Endometrial microvascular endothelial cells (primary cell): ENCODE data around the gene SRGAP2B. TPM values are rescaled to one million over a fixed set of nuclear protein-coding genes. Genes with fewer than 3 reads are reported as not detected.
"Not testable (repeated sequence)": the region's sequence is repeated elsewhere in the genome, so short reads cannot be mapped to it uniquely, and the experiment has no call there.

Experiments
- in situ Hi-C: cut with HindIII; loops from 2 replicates; pipeline ENCODE4 v1.10.0; 2017; ENCODE audit warnings: low sequenced_read_pairs, low pct_unique_long_range_greater_than_20kb; ENCODE audit errors: inconsistent ontology term
- total RNA-seq: library from RNA; depleted of rRNA; stranded (reverse); fragments of >200 nt; gene quantifications from one replicate; pipeline ENCODE4 v1.2.3, GENCODE V29; 2015; ENCODE audit errors: inconsistent ontology term

The SRGAP2B gene
- total RNA-seq, 1 donor from 2014 or later: 37.4 TPM

DNA sequence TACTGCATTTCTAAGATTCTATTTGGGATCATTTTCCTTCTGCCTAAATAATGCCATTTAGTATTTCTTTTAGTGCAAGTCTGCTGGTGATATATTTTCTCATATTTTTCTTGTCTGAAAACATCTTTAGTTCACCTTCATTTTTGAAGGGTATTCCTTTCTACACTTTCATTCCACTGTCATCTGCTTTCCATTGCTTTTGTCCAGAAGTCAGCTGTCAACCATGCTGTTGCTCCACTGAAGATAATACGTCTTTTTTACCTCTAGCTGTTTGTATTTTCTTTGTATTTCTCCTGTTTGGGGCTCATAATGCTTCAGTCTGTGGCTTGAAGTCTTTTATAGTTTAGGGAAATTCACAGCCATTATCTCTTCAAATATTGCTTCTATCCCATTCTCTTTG lies 167.8 kb downstream of the SRGAP2B start:
- in situ Hi-C loops: not testable (repeated sequence)

DNA sequence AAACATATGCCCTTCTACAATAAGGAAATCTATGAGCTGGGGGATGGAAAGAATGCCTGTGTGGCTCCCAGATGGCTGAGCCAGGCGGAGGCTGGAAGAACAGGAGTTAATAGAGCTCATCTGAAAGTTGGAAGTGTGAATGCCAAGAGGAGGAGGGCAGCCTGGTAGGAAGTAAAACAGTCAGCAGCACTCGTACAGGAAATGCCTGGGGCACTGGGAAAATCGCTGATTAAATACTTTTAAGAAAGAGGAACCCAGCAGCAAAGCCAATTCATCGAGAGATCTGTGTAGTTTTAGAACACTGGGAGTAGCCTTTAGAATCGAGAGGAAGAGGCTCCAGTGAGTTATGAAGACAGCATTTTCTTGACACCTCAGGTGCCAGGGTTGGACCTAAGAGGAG lies 171.5 kb downstream of the SRGAP2B start:
- in situ Hi-C loops: not testable (repeated sequence)

DNA sequence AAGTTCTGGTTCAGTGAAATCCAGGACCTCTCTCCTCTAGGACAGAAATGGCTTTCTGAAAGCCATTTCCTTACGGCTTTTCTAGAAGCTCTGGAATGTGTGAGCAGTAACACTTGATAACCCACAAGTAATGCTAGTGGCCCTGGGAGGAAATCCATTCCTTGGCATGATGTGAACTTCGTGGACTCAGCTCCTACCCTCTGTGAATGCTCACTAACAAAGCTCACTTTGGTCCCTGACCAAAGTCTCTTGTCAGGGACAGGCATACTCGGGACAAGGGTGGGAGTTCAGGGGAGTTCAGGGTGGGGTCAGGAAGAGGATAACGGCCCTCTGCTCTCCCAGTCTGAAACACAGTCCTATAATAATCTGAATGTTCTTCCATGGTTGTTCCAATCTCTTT lies 172.3 kb downstream of the SRGAP2B start:
- in situ Hi-C loops: not testable (repeated sequence)

DNA sequence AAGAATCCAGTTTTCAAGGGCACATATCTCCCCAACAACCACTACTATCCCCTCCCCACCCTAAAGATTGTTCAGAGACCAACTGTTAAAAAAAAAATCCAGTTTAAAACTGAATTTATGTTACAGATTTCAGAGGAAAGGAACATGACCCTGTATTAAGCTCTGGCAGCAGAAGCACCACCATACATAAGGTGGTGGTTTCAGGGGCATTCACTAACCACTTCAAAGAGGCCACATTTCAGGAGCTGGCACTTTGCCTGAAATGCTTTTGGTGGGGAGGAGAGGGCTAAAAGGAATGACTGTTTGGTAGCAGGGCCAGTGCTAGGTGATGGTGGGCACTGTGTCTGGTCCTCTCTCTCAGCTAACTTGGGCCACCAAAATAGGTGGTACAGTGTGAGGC lies 176.0 kb downstream of the SRGAP2B start:
- in situ Hi-C loops: not testable (repeated sequence)

DNA sequence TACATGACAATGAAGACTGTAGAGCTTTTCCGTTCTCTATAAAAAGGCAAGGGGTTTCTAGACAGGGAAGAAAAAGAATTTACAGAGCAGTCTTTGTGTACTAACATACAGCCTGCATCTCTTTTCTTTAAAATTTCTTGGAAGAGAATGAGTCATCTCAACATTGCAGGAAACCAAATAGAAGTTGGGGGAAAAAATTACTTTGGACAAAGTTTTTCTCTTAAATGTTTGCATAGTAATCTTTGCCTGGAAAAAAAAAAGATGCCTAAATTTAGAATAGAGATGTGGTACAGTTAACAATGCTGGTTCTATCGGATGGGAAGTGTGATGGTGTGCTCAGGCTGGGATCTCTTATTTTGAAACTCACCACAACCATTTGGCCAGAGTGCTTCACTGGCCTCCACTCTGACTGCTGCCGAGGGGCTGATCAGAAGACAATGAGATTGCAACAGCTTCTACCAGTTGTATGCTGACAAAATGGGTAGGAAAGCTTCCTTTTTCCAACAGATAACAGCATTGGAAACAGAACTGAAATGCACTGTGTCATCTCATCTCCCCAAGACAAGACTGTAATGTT lies 177.0 kb downstream of the SRGAP2B start:
- in situ Hi-C loops: not testable (repeated sequence)

DNA sequence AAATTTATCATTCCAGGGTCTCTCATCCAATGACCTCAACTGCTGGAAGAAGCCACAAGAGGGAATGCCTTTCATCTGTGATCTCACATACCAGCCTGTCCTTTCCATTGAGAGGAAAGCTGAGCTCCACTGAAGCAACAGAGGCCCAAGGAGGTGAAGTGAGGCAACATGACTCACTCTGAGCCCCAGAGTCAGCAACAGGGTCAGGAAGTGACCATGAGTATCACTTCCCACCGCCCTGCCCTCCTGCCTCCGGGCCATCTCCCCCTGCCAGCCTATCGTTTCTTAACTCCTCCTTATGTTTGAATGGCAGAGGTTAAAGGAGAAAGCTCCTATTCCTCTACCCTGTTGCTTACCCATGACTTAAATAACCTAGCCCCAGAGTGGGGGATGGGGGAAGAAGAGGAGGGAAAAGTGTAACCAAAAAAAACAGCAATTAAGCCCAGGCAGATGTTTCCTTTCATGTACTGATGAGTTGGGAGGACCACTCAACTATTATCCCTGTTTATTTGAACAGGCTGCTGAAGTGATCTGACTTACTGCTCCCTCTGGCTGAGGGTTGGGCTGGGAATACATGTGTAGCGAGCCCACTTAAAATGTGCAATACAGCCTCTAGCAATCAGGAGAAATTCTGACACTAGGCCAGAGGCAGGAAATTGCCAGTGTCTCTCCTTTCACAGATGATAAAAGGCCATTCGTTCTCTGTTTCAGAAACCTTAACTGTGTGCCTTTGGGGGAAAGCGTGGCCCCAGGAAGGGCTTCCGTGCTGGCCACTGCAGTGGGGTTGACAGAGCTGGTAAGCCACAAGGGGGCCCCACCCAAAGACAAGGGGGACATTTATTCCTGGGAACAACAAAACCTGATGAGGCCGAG lies 177.7 kb downstream of the SRGAP2B start:
- in situ Hi-C loops: not testable (repeated sequence)

DNA sequence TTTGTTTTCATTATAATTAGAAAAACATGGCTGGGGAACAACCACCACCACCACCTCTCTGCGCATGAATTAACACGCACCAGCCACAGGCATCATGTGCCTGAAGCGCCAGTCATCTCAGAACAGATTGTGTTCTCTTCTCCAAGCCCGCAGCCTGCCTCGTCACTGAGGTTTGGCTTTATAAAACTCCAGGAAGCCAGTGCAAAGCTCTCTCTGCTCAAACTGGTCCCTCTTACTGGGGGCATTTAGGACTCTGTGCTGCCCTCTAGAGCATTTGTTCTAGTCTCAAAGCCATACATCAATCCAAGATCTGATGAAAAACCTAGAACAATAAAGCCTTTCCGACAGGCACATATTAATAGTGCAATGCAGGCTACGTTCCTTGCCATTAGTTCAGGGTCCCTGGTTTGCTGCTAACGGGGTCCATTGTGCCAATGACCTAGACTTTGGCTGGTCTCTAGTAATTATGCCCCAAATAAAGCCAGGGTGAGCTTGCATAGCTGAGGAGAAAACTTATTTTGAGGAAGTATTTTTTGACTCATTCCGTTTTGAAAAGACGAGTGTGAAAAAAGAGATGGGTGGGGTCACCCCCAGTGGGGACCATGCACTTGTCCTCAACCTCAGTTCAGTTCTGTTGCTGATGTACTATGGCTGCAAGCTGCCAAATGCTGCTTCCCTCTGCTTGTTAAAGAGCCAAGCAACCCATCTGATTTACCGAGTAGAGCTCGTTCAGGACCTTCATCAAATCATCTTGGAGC lies 181.0 kb downstream of the SRGAP2B start:
- in situ Hi-C loops: not testable (repeated sequence)

DNA sequence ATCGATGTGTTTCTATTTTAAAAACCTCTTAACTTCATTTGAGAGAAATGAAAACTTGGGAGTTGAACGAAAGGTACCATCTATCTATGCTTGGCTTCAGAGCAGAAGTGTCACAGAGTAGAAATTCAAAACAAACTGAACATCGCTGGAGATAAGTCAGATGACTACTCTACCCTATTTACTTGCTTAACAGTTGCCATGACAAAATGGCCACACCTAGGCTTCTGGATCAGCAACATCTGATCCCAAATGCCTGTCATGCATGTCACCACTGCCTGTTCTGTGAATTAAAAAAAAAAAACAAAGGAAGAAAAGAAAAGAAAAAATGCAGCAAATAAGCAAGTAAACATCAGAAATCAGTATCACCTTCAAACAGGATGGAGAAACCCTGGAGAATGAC lies 181.7 kb downstream of the SRGAP2B start:
- in situ Hi-C loops: not testable (repeated sequence)

DNA sequence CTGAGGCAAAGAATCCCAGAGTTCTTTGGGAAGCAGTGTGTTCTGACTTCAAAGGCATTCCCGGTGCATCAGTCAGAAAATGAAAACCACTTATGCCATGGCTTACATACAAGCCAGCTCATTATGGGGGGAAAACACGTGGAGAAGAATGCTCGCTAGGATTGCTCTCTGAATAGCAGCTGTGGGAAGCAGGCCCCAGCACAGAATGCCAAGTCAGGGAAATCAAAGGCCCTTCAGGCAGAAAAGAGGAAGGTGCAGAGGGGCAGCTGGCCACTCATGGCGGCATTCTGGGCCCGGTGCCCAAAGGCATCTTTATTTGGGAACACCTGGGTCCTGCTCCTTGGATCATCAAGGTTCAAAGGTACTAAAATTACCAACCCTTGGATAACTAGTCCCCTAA lies 184.4 kb downstream of the SRGAP2B start:
- in situ Hi-C loops: not testable (repeated sequence)

DNA sequence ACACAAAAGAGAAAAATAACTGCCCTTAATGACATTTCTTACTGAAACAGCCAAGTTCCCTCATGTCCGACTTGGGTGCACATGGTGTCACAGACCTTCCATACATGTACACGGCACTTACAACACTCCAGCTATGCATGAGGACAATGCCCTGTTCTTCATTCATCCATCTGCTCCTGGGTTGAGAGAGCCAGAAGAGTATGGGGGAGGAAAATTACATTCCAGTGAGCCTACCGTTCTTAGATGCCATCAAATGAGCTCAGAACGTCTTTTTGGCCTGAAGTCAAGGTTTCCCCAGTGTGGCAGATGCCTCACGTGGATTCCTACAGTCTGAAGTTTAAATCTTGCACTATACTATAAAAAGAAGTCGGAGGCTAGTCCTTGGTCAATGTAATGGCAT lies 194.3 kb downstream of the SRGAP2B start:
- in situ Hi-C loops: not testable (repeated sequence)

DNA sequence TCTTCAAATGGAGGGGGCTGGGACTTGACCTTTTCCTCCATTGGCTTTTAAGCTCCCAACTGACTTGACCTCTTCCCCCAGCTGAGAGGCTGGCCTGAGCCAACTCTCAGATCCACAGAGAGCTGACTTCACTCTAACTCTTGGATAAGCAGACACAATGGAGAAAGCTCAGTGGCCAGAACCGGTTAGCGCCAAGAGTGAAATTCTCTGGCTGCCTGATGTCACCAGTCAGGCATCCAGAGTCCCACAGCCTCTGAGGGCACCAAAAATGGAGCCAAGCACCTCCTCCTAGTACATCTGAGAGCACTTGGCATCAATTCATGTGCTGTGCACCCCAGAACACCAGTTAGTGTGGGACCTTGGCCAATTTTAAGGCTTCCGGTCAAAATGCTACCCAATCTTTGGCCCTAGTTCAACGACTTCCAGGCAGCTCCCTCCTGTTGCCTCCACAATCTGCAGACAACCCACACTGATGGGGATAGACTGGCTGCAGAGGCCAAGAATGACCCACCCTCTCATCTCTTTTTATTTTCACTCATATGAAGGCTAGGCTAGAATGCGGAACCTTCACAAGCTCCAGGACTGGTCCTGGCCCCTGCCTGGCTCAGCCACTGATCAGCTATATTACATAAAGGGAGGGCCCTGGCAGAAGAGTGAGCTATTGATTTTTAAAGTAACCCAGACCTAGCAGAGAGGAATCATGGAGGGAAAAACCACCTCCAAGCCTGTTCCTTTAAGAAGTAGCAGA lies 200.5 kb downstream of the SRGAP2B start:
- in situ Hi-C loops: not testable (repeated sequence)

DNA sequence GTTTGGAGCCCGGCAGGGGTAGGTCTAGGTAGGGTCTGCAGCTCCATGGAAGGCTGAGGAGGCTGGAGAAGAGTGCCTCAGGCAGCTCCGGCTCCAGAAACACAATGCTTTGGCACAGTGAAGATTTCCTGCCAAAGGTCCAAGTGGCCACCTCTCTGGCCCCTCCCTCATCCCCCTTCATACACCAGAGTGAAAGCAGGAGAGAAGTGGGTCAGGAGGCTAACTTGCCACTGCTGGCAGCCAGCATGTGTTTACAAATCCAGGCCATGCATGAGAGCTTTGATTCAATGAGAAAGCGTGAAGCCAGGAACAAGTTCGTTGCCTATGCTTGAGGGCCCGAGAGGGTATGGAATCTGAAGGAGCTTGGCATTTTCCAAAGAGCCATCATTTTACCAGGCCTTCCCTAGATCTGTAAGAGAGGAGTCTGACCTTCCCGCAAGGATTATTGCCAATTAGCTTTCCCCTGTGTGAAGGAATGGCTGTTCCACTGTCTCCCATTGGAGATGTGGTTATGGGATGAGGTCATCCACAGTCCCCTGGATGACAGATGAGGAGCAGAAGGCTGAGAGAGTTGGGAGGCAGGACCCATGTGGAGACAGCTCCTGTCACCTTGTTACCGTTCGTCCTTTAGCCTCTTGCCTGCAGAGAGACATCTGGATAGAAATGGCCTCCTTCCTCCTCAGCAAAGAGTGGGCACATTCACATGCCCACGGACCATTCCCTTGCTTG lies 201.3 kb downstream of the SRGAP2B start:
- in situ Hi-C loops: not testable (repeated sequence)

DNA sequence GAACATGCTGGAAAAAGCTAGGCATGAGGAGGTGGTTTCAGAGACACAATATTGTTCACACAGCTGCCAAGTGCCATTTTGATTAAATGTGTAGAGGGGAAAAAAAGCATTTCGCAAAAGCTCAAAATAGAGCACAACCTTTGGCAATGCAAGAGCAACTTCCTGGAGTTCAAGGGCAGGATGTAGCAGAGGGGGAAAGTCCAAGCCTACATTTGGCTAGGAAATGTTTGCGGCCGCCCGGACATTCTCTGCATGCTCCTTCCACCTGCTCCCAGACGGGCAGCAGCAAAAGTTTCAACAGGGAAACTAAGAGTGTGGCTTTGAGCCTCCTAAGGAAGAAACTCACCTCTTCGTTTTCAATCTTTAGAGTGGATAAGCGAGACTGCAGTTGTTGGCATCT lies 202.1 kb downstream of the SRGAP2B start:
- in situ Hi-C loops: not testable (repeated sequence)

DNA sequence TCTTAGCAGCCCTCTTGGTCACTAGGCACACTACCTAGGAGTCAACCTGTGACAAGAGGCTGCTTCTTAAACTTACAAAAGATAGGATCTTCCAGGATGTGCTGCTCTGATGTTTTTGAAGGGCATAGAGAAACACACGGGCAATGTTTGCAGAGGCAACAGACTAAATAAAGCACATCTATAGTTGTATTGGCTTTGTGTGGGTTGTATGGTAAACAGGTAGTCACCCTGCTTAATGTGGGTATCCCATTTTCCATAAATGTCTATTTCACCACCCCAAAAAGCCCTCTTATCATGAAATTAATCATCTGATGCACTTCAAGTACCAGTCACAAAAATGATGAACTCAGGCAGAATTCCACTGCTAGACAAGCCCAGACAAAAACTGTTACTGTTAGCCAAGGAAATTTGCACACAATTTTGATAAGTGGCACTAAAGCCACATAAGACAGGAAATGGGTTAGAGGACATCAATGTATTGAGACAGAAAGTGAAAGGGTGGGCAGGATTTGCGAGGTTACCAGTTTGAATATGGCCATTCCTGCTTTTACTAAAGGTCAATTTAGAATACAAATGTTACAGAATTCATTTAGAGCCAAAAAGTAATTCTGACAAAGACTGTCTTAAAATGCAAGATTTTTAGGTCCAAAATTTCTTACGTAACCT lies 205.5 kb downstream of the SRGAP2B start:
- in situ Hi-C loops: not testable (repeated sequence)

DNA sequence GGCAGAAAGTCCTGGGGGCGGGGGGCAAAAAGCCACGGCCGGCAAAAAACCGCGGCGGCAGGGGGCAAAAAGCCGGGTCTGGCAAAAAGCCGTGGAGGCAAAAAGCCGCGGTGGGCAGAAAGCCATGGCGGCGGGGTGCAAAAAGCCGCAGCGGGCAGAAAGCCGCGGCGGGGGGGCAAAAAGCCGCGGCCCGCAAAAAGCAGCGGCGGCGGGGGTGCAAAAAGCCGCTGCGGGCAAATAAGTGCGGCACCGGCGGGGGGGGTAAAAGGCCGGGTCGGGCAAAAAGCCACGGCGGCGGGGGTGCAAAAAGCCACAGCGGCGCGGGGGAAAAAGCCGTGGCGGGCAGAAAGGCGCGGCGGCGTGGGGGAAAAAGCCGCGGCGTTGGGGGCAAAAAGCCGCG lies 212.1 kb downstream of the SRGAP2B start:
- in situ Hi-C loops: not testable (repeated sequence)

DNA sequence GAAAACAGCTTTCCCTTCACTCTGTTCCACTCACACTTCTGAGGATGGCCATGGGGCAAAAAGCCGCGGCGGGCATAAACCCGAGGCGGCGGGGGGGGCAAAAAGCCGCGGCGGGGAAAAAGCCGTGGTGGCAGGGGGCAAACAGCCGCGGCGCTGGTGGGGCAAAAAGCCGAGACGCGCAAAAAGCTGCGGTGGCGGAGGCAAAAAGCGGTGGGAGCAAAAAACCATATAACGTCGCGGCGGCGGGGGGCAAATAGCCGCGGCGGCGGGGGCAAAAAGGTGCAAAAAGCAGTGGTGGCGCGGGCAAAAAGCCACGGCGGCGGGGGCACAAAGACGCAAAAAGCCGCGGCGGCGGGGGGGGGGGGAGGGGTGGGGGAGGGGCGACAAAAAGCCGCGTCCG lies 212.8 kb downstream of the SRGAP2B start:
- in situ Hi-C loops: not testable (repeated sequence)

DNA sequence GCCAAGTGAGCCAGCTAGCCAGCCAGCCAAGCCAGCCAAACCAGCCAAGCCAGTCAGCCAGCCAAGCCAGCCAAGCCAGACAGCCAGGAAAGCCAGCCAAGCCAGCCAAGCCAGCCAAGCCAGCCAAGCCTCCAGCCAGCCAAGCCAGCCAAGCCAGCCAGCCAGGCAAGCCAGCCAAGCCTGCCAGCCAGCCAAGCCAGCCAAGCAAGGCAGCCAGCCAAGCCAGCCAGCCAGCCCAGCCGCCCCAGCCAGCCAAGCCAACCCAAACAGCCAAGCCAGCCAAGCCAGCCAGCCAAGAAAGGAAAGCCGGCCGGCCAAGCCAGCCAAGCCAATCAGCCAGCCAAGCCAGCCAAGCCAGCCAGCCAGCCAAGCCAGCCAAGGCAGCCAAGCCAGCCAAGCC lies 236.5 kb downstream of the SRGAP2B start:
- in situ Hi-C loops: not testable (repeated sequence)
